ENCODE results near the gene DYDC1.
A peak's percentile ranks its signal among the peaks of the same experiment; 100 is the strongest.
"Not testable (repeated sequence)": the region's sequence is repeated elsewhere in the genome, so short reads cannot be mapped to it uniquely, and the experiment has no call there.

Gene DYDC1

GRCh38 chr10:80356563-80356988 is at the start of gene DYDC1, which contains the start of gene DYDC2:
TSS of gene DYDC1 (minus strand) at chr10:80356755. CDS start at chr10:80352601, 4,154 bp downstream.
TSS of gene DYDC2 (plus strand) at chr10:80356781. CDS start at chr10:80362444, 5,663 bp downstream.
- FAIRE-seq (no peak), DNase-seq (ENCODE audit: extremely low spot score, insufficient read length, low read depth) (peak; percentile 7)

- DNase-seq (ENCODE audit: extremely low spot score, insufficient read length, low read depth) (no peak), FAIRE-seq (no peak)
Measured at GRCh38 chr10:80406204-80406603, 49.6 kb upstream of the DYDC1 start.

- FAIRE-seq (no peak), DNase-seq (ENCODE audit: extremely low spot score, insufficient read length, low read depth) (no peak)
Measured at GRCh38 chr10:80405626-80406025, 49.1 kb upstream of the DYDC1 start.

- no peak for FAIRE-seq
- no peak for DNase-seq (ENCODE audit: extremely low spot score, insufficient read length, low read depth)
Measured at GRCh38 chr10:80405035-80405434, 48.5 kb upstream of the DYDC1 start.

- DNase-seq (ENCODE audit: extremely low spot score, insufficient read length, low read depth) (no peak), FAIRE-seq (no peak)
Measured at GRCh38 chr10:80400136-80400804, 43.7 kb upstream of the DYDC1 start.

- FAIRE-seq: no peak
Measured at GRCh38 chr10:80397014-80397413, 40.5 kb upstream of the DYDC1 start.

GRCh38 chr10:80394358-80394916 is 37.9 kb upstream of the DYDC1 start:
- FAIRE-seq: no peak
- DNase-seq (ENCODE audit: extremely low spot score, insufficient read length, low read depth): no peak

More at GRCh38 chr10:80397014-80397413, 40.5 kb upstream of the DYDC1 start:
- DNase-seq (ENCODE audit: extremely low spot score, insufficient read length, low read depth): no peak

GRCh38 chr10:80392250-80392649 is 35.7 kb upstream of the DYDC1 start:
- FAIRE-seq (no peak), DNase-seq (ENCODE audit: extremely low spot score, insufficient read length, low read depth) (no peak)

- DNase-seq (ENCODE audit: extremely low spot score, insufficient read length, low read depth): no peak
- FAIRE-seq: no peak
Measured at GRCh38 chr10:80390740-80391139, 34.2 kb upstream of the DYDC1 start.

GRCh38 chr10:80382989-80383388 is 26.4 kb upstream of the DYDC1 start:
- FAIRE-seq (peak; percentile 73), DNase-seq (ENCODE audit: extremely low spot score, insufficient read length, low read depth) (peak; percentile 37)

- no peak for FAIRE-seq
- no peak for DNase-seq (ENCODE audit: extremely low spot score, insufficient read length, low read depth)
Measured at GRCh38 chr10:80380185-80380584, 23.6 kb upstream of the DYDC1 start.

GRCh38 chr10:80379701-80380100 is 23.1 kb upstream of the DYDC1 start:
- no peak for FAIRE-seq
- no peak for DNase-seq (ENCODE audit: extremely low spot score, insufficient read length, low read depth)

- DNase-seq (ENCODE audit: extremely low spot score, insufficient read length, low read depth) (no peak), FAIRE-seq (no peak)
Measured at GRCh38 chr10:80373502-80373901, 16.9 kb upstream of the DYDC1 start.

GRCh38 chr10:80372675-80373074 is 16.1 kb upstream of the DYDC1 start:
- DNase-seq (ENCODE audit: extremely low spot score, insufficient read length, low read depth): no peak
- FAIRE-seq: no peak

- no peak for FAIRE-seq
Measured at GRCh38 chr10:80371467-80371866, 14.9 kb upstream of the DYDC1 start.

GRCh38 chr10:80365510-80365909 is 9.0 kb upstream of the DYDC1 start:
- FAIRE-seq: no peak
- no peak for DNase-seq (ENCODE audit: extremely low spot score, insufficient read length, low read depth)

More at GRCh38 chr10:80371467-80371866, 14.9 kb upstream of the DYDC1 start:
- DNase-seq (ENCODE audit: extremely low spot score, insufficient read length, low read depth): no peak

- DNase-seq (ENCODE audit: extremely low spot score, insufficient read length, low read depth): no peak
- FAIRE-seq: no peak
Measured at GRCh38 chr10:80359644-80360043, 3.1 kb upstream of the DYDC1 start.

GRCh38 chr10:80358925-80359324 is 2.4 kb upstream of the DYDC1 start:
- not testable (repeated sequence) for DNase-seq (ENCODE audit: extremely low spot score, insufficient read length, low read depth); FAIRE-seq

- DNase-seq (ENCODE audit: extremely low spot score, insufficient read length, low read depth) (no peak), FAIRE-seq (no peak)
Measured at GRCh38 chr10:80357851-80358125, 1.2 kb upstream of the DYDC1 start.

GRCh38 chr10:80356989-80357850 is 665 bp upstream of the DYDC1 start:
- DNase-seq (ENCODE audit: extremely low spot score, insufficient read length, low read depth): no peak
- FAIRE-seq: no peak

- FAIRE-seq (no peak), DNase-seq (ENCODE audit: extremely low spot score, insufficient read length, low read depth) (no peak)
Measured at GRCh38 chr10:80351220-80351619, 5.3 kb downstream of the DYDC1 start.
